ENCODE results near the gene SRMS. TPM values are rescaled to one million over a fixed set of nuclear protein-coding genes. Genes with fewer than 3 reads are reported as not detected.

SRMS gene
- total RNA-seq, 1 donor from 2014 or later, result not detected

- Histone ChIP-seq H3K9ac (no peak overlapping the region), H3K4me1 (no peaks in the 10 kb centered on the region), H3K9me3 (ENCODE audit: low read depth) (no peaks in the 10 kb centered on the region), H3K36me3 (no peaks in the 10 kb centered on the region), H4K20me1 (ENCODE audit: low read depth) (peaks cover 3% of the 10 kb centered on the region), H3K27me3 (peaks cover 53% of the 10 kb centered on the region), H3K4me3 (no peak overlapping the region), H2AFZ (replicated peaks) (no peak overlapping the region), H3F3A (ENCODE audit: low read depth) (peaks cover 6% of the 10 kb centered on the region), H3K4me2 (no peak overlapping the region), H3K79me2 (ENCODE audit: low read depth) (no peaks in the 10 kb centered on the region), H3K27ac (no peak overlapping the region)
- peaks cover 30% of the 10 kb centered on the region for H3K9me3 Mint-ChIP-seq
- H3K36me3 Mint-ChIP-seq, result peaks cover 3% of the 10 kb centered on the region
- DNase-seq (ENCODE audit: low spot score), result no peak
- TF ChIP-seq EZH2phosphoT487 (IDR thresholded peaks at IDR 0.05), result no peak
- TF ChIP-seq EZH2 (IDR thresholded peaks at IDR 0.05), result no peak
- TF ChIP-seq CTCF (IDR thresholded peaks at IDR 0.05), result no peak
- H3K4me1 Mint-ChIP-seq, result peaks cover 7% of the 10 kb centered on the region
- H3K27ac Mint-ChIP-seq, result no peak overlapping the region
- H3K27me3 Mint-ChIP-seq (ENCODE audit: insufficient read depth, low read depth), result peaks cover 11% of the 10 kb centered on the region
- no peak overlapping the region for H3K4me3 Mint-ChIP-seq
Observed at GRCh38 chr20:63504642-63505041, 42.9 kb downstream of the SRMS start.

- Mint-ChIP-seq H3K4me3 (no peak overlapping the region), H3K27me3 (ENCODE audit: insufficient read depth, low read depth) (peaks cover 11% of the 10 kb centered on the region), H3K9me3 (peaks cover 25% of the 10 kb centered on the region), H3K36me3 (peaks cover 3% of the 10 kb centered on the region), H3K4me1 (peaks cover 7% of the 10 kb centered on the region), H3K27ac (no peak overlapping the region)
- Histone ChIP-seq H3K4me1 (no peaks in the 10 kb centered on the region), H3K79me2 (ENCODE audit: low read depth) (no peaks in the 10 kb centered on the region), H3K27me3 (peaks cover 65% of the 10 kb centered on the region), H3K4me2 (no peak overlapping the region), H2AFZ (replicated peaks) (no peak overlapping the region), H4K20me1 (ENCODE audit: low read depth) (peaks cover 3% of the 10 kb centered on the region), H3K4me3 (no peak overlapping the region), H3K9me3 (ENCODE audit: low read depth) (no peaks in the 10 kb centered on the region), H3K36me3 (no peaks in the 10 kb centered on the region), H3K27ac (no peak overlapping the region), H3K9ac (no peak overlapping the region), H3F3A (ENCODE audit: low read depth) (peaks cover 6% of the 10 kb centered on the region)
- no peak for DNase-seq (ENCODE audit: low spot score)
- TF ChIP-seq EZH2phosphoT487 (IDR thresholded peaks at IDR 0.05) (no peak), CTCF (IDR thresholded peaks at IDR 0.05) (no peak), EZH2 (IDR thresholded peaks at IDR 0.05) (no peak)
Observed at GRCh38 chr20:63503524-63503923, 44.0 kb downstream of the SRMS start.

- Mint-ChIP-seq H3K9me3 (peaks cover 18% of the 10 kb centered on the region), H3K4me1 (peaks cover 7% of the 10 kb centered on the region), H3K27ac (no peak overlapping the region), H3K4me3 (no peak overlapping the region), H3K27me3 (ENCODE audit: insufficient read depth, low read depth) (peaks cover 13% of the 10 kb centered on the region), H3K36me3 (no peaks in the 10 kb centered on the region)
- peaks cover 73% of the 10 kb centered on the region for H3K27me3 ChIP-seq
- no peaks in the 10 kb centered on the region for H3K4me1 ChIP-seq
- H2AFZ ChIP-seq (replicated peaks), result no peak overlapping the region
- no peak overlapping the region for H3K4me3 ChIP-seq
- H3F3A ChIP-seq (ENCODE audit: low read depth), result peaks cover 6% of the 10 kb centered on the region
- H3K79me2 ChIP-seq (ENCODE audit: low read depth), result no peaks in the 10 kb centered on the region
- DNase-seq (ENCODE audit: low spot score), result no peak
- no peak overlapping the region for H3K4me2 ChIP-seq
- no peaks in the 10 kb centered on the region for H3K36me3 ChIP-seq
- H3K9me3 ChIP-seq (ENCODE audit: low read depth), result no peaks in the 10 kb centered on the region
- H4K20me1 ChIP-seq (ENCODE audit: low read depth), result peaks cover 6% of the 10 kb centered on the region
- no peak overlapping the region for H3K27ac ChIP-seq
- TF ChIP-seq EZH2phosphoT487 (IDR thresholded peaks at IDR 0.05) (no peak), EZH2 (IDR thresholded peaks at IDR 0.05) (no peak), CTCF (IDR thresholded peaks at IDR 0.05) (no peak)
- no peak overlapping the region for H3K9ac ChIP-seq
Observed at GRCh38 chr20:63502671-63503172, 44.8 kb downstream of the SRMS start.

Data from neural progenitor cell (in vitro differentiated cells).